HAP-1 (cell line): ENCODE data around the gene MINDY4.

Source experiments
- DNase-seq, 2 experiments: peaks; one replicate each; pipeline ENCODE4 v3.0.0-alpha.2; 2016 to 2020; ENCODE audit warnings: low spot score in 2 of 2
- H3K27me3 ChIP-seq: fragments of 250-450 bp; sonication (Bioruptor Pico); 2 replicates; pipeline ENCODE4 v1.5.1; 2020; ENCODE audit warnings: low read depth, mild to moderate bottlenecking, moderate library complexity
- H3K36me3 ChIP-seq: fragments of 250-450 bp; sonication (Bioruptor Pico); replicated peaks from 2 replicates; pipeline ENCODE4 v1.5.1; 2020; ENCODE audit warnings: mild to moderate bottlenecking
- H3K4me1 ChIP-seq: fragments of 250-450 bp; sonication (Bioruptor Pico); 2 replicates; pipeline ENCODE4 v1.5.1; 2020; ENCODE audit warnings: mild to moderate bottlenecking
- H3K4me3 ChIP-seq: fragments of 250-450 bp; sonication (Bioruptor Pico); 2 replicates; pipeline ENCODE4 v1.5.1; 2020; ENCODE audit warnings: mild to moderate bottlenecking, moderate library complexity
- H3K9me3 ChIP-seq: fragments of 250-450 bp; sonication (Bioruptor Pico); 2 replicates; pipeline ENCODE4 v1.5.1; 2020; ENCODE audit warnings: mild to moderate bottlenecking, moderate library complexity
- in situ Hi-C: fragments of 300-500 bp; cut with MboI; formaldehyde crosslinking; loops from 3 replicates; pipeline ENCODE4 v1.14.3; 2020; ENCODE audit warnings: low sequenced_read_pairs, inconsistent platforms, mixed read lengths

Gene MINDY4

GRCh38 chr7:30894009-30894408 lies 122.8 kb downstream of the MINDY4 start:
- in situ Hi-C loops: no loop called here
- Histone ChIP-seq H3K9me3 (no peaks in the 10 kb centered on the region), H3K4me3 (no peak overlapping the region), H3K27me3 (no peaks in the 10 kb centered on the region; the same call in 1 of the 2 replicates), H3K4me1 (peaks cover 4% of the 10 kb centered on the region; the same call in 1 of the 2 replicates), H3K36me3 (no peaks in the 10 kb centered on the region)
- no peak for DNase-seq

GRCh38 chr7:30894866-30895605 lies 123.8 kb downstream of the MINDY4 start:
- peaks cover 4% of the 10 kb centered on the region; the same call in 1 of the 2 replicates for H3K4me1 ChIP-seq
- DNase-seq: no peak
- H3K27me3 ChIP-seq: no peaks in the 10 kb centered on the region; the same call in 1 of the 2 replicates
- H3K9me3 ChIP-seq: no peaks in the 10 kb centered on the region
- H3K4me3 ChIP-seq: no peak overlapping the region
- no peaks in the 10 kb centered on the region for H3K36me3 ChIP-seq
- in situ Hi-C loops: no loop called here

DNA sequence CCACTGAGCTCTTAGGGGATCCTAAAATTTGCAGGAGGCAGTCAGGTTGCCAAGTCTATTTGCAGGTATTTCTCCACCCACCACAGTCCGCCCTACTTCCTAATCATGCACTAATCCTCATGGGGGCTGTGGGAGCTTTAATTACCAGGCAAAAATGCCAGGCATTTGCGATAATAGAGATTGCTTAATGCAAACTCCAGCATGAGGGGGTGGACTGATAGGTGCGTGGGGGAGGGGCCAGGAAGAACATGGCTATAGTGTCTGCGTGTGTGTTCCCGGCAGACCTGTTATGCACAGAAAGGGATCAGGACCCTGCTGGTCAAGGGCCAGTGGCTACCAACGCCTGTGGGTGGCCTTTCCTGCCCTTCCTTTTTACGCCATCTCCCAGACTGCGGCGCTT lies 124.8 kb downstream of the MINDY4 start:
- peak in 1 of 2 experiments; percentile 35 for DNase-seq
- Histone ChIP-seq H3K27me3 (no peaks in the 10 kb centered on the region; the same call in 1 of the 2 replicates), H3K36me3 (no peaks in the 10 kb centered on the region), H3K4me1 (peaks cover 4% of the 10 kb centered on the region; the same call in 1 of the 2 replicates), H3K4me3 (no peak overlapping the region), H3K9me3 (no peaks in the 10 kb centered on the region)
- in situ Hi-C loops: no loop called here

DNA sequence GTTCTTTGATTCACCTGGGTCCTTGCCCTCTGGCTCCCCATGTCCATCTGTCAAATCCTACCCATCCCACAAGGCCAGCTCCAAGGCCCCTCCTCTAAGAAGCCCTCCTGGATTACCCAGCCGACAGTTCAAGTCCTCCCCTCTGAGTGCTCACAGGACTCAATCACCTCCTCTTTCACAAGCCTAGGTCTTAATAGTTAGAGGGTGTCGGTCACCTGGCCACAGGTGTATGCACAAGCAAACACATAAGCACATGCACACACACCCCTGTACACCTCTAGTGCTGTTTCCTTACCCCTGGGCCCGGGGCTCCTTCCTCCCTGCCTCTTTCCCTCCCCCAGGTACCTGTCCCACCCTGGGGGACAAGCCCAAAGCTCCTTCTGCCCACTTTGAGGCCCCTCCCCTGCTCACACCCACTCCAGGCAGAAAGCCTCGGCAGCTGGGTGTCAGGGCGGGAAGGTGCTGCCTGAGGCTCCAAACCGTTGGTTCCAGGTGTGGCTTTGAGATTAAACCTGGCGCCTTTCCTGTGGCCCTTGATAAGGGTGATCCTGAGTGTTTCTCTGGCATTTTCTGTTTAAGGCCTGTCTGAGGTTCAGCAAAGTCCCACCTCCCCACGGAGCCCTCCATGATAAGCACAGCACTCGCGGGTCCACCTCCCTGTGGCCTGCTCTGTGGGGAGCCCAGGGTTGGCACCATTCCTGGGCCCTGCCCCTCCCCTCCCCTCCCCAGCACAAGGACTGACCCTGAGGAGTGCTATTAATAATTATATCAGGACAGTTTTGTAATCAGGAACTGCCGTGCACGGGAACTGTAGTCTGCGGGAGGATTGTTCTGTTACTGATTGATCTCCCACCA lies 125.8 kb downstream of the MINDY4 start:
- Histone ChIP-seq H3K36me3 (no peaks in the 10 kb centered on the region), H3K4me1 (peaks cover 4% of the 10 kb centered on the region; the same call in 1 of the 2 replicates), H3K9me3 (no peaks in the 10 kb centered on the region), H3K4me3 (no peak overlapping the region), H3K27me3 (no peaks in the 10 kb centered on the region)
- in situ Hi-C loops: no loop called here
- no peak for DNase-seq

GRCh38 chr7:30897770-30898169 lies 126.6 kb downstream of the MINDY4 start:
- no peak overlapping the region for H3K4me3 ChIP-seq
- no peak for DNase-seq
- no peaks in the 10 kb centered on the region for H3K27me3 ChIP-seq
- H3K36me3 ChIP-seq: no peaks in the 10 kb centered on the region
- in situ Hi-C loops: no loop called here
- H3K4me1 ChIP-seq: peaks cover 4% of the 10 kb centered on the region; the same call in 1 of the 2 replicates
- no peaks in the 10 kb centered on the region for H3K9me3 ChIP-seq

GRCh38 chr7:30898411-30898810 lies 127.2 kb downstream of the MINDY4 start:
- Histone ChIP-seq H3K27me3 (no peaks in the 10 kb centered on the region), H3K4me3 (no peak overlapping the region), H3K9me3 (no peaks in the 10 kb centered on the region), H3K4me1 (peaks cover 4% of the 10 kb centered on the region; the same call in 1 of the 2 replicates), H3K36me3 (no peaks in the 10 kb centered on the region)
- in situ Hi-C loops: no loop called here
- no peak for DNase-seq

DNA sequence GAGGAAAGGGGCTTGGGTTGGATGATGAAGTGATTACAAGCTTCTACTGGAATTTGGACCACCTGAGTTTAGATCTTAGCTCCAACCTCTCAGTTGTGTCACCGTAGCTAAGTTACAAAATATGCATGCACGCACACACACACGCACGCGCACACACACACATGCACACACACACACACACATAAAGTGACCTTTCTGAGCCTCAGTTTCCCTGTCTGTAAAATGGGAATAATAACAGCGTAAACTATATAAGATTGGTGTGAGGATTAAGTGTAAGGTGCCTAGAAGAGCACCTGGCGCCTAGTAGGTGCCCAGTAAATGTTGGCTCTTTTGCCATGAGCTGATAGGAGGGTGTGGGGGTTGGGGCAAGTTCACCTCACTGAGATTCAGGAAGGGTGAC lies 127.8 kb downstream of the MINDY4 start:
- no peak for DNase-seq
- in situ Hi-C loops: no loop called here
- no peaks in the 10 kb centered on the region for H3K9me3 ChIP-seq
- peaks cover 4% of the 10 kb centered on the region; the same call in 1 of the 2 replicates for H3K4me1 ChIP-seq
- no peak overlapping the region for H3K4me3 ChIP-seq
- no peaks in the 10 kb centered on the region for H3K36me3 ChIP-seq
- H3K27me3 ChIP-seq: no peaks in the 10 kb centered on the region

- H3K9me3 ChIP-seq: no peaks in the 10 kb centered on the region
- H3K4me1 ChIP-seq: peaks cover 4% of the 10 kb centered on the region; the same call in 1 of the 2 replicates
- no peaks in the 10 kb centered on the region for H3K36me3 ChIP-seq
- no peaks in the 10 kb centered on the region for H3K27me3 ChIP-seq
- DNase-seq: no peak
- H3K4me3 ChIP-seq: no peak overlapping the region
- in situ Hi-C loops: no loop called here
These were observed 128.4 kb downstream of the MINDY4 start for GRCh38 chr7:30899630-30900029.

GRCh38 chr7:30900053-30900452 lies 128.8 kb downstream of the MINDY4 start:
- Histone ChIP-seq H3K9me3 (no peaks in the 10 kb centered on the region), H3K4me3 (no peak overlapping the region), H3K27me3 (no peaks in the 10 kb centered on the region), H3K4me1 (peaks cover 4% of the 10 kb centered on the region; the same call in 1 of the 2 replicates), H3K36me3 (no peaks in the 10 kb centered on the region)
- in situ Hi-C loops: no loop called here
- DNase-seq: no peak

GRCh38 chr7:30900803-30901362 lies 129.7 kb downstream of the MINDY4 start:
- Histone ChIP-seq H3K4me1 (peaks cover 3% of the 10 kb centered on the region; the same call in 1 of the 2 replicates), H3K36me3 (no peaks in the 10 kb centered on the region), H3K4me3 (no peak overlapping the region), H3K27me3 (no peaks in the 10 kb centered on the region), H3K9me3 (no peaks in the 10 kb centered on the region)
- in situ Hi-C loops: no loop called here
- DNase-seq: no peak

DNA sequence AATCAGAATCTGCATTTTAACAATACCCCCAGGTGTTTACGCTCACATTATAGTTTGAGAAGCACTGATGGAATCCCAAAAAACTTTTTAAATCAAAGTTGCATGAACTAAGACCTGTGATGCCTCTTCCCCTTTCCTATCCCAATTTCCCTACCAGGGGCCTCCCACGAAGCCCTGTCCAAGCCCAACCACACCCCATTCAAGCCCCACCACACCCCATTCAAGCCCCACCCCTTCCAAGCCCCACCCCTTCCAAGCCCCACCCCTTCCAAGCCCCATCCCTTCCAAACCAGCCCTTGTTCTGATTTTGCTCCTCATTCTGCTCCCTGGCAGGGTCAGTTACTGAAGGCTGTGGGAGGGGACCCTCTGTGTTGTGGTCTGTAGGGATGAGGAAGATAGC lies 130.6 kb downstream of the MINDY4 start:
- H3K4me3 ChIP-seq: no peak overlapping the region
- no peaks in the 10 kb centered on the region for H3K36me3 ChIP-seq
- no peaks in the 10 kb centered on the region for H3K27me3 ChIP-seq
- peak in 1 of 2 experiments; percentile 21 for DNase-seq
- H3K9me3 ChIP-seq: no peaks in the 10 kb centered on the region
- in situ Hi-C loops: no loop called here
- no peaks in the 10 kb centered on the region for H3K4me1 ChIP-seq

DNA sequence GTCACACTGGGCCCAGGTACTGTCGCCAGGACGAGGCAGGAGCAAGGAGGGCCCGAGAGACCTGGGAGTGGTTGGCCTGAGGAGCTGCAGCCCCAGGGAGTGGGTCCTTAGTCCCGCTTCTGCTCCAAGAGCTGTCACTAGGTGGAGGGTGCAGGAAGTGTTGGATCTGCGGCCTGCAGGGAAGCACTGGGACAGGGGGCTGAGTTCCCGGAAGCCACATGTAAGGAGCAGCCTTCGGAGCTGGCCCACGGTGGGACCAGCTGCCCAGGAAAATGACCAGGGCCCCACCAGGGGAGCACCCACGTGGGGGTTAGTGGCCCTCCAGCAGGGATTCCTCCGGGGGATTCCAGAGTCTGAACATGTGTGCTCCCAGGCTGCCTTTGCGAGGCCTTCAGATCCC lies 131.2 kb downstream of the MINDY4 start:
- no peaks in the 10 kb centered on the region for H3K27me3 ChIP-seq
- in situ Hi-C loops: no loop called here
- H3K9me3 ChIP-seq: no peaks in the 10 kb centered on the region
- no peak overlapping the region for H3K4me3 ChIP-seq
- no peaks in the 10 kb centered on the region for H3K36me3 ChIP-seq
- no peaks in the 10 kb centered on the region for H3K4me1 ChIP-seq
- DNase-seq: no peak

DNA sequence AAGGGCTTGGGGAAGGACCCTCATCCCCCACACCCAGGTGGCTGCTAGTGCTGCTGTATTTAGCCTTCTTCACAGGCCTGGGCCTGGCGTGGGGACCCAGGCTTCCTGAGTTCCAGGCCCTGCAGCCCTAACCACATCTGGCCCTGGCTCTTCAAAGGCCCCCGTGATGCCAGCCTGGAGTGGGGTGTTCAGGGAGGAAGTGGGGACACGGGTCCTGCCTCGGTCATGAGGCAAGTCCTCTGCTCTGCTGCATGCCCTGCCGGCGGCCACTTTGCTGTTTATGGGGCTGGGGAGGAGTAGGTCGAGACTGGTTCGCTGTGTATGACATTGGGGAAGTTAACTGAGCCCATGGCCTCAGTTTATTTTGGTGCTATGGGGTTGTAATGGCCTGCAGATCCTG lies 131.9 kb downstream of the MINDY4 start:
- no peaks in the 10 kb centered on the region for H3K4me1 ChIP-seq
- H3K9me3 ChIP-seq: no peaks in the 10 kb centered on the region
- H3K27me3 ChIP-seq: no peaks in the 10 kb centered on the region
- H3K4me3 ChIP-seq: no peak overlapping the region
- no peaks in the 10 kb centered on the region for H3K36me3 ChIP-seq
- DNase-seq: no peak
- in situ Hi-C loops: no loop called here

DNA sequence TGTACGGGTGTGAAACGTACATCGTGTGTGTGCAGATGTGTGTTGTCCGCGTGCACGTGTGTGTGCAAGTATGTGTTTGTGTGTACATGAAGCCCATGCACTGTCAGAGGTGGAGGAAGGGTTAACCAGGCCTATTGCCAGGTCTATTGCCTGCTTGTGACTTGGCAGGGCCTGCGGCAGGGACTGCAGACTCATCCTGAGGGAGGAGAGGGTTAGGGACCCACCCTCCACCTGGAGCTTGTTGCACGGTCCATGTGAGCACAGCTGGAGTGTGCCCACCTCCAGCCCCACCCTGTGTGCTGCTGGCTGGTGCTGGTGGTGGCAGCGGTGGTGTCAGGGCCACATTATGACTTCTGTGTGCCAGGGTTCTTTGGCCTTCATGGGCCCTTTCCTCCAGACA lies 133.3 kb downstream of the MINDY4 start:
- H3K4me3 ChIP-seq: no peak overlapping the region
- H3K36me3 ChIP-seq: no peaks in the 10 kb centered on the region
- DNase-seq: no peak
- H3K4me1 ChIP-seq: no peaks in the 10 kb centered on the region
- no peaks in the 10 kb centered on the region for H3K9me3 ChIP-seq
- in situ Hi-C loops: no loop called here
- H3K27me3 ChIP-seq: no peaks in the 10 kb centered on the region
